Measurements from ENCODE around the gene C3orf22. TPM values are rescaled to one million over a fixed set of nuclear protein-coding genes. Genes with fewer than 3 reads are reported as not detected.
"Not testable (repeated sequence)": the region's sequence is repeated elsewhere in the genome, so short reads cannot be mapped to it uniquely, and the experiment has no call there.

The C3orf22 gene
- total and polyA plus RNA-seq, 2 experiments from 2014 or later, result not detected

DNA sequence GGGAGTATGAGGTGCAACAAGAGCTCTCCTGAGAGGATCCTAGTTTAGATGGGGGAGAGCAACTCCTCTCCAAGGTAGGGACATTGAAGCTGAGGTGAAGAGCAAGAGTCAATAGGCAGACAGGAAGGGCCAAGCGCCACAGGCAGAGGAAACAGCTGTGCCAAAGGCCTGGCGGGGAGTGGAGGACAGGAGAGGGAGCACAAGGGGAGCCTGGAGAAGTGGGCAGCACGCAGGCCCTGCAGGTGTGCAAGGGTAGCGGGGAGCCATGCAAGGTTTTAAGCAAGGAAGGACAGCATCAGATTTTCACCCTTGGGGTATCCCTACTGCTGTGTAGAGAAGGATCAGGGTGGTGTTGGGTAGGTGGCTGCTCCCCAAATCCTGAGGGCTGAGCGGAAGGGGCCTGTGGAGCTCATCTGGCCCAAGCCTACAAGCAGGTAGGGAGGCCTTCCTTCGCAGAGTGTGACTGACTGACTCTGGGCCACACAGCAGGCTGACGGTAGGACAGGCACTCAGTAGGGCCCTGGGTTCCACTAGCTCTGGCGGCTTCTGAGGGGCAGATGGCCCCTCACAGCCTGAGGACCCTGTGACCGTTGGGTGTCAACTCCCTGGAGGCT, 21.5 kb downstream of the C3orf22 start:
- Histone ChIP-seq H3K36me3 (no peaks in the 10 kb centered on the region), H3K9me3 (ENCODE audit: low read depth) (no peaks in the 10 kb centered on the region), H3K27me3 (peaks cover 29% of the 10 kb centered on the region), H3K4me1 (ENCODE audit: low read depth) (no peaks in the 10 kb centered on the region), H3K27ac (no peak overlapping the region), H3K4me3 (no peak overlapping the region)
- no peak for DNase-seq (ENCODE audit: low read depth in 1 of 2, low spot score in 1 of 2)
- TF ChIP-seq, protein P1, sequence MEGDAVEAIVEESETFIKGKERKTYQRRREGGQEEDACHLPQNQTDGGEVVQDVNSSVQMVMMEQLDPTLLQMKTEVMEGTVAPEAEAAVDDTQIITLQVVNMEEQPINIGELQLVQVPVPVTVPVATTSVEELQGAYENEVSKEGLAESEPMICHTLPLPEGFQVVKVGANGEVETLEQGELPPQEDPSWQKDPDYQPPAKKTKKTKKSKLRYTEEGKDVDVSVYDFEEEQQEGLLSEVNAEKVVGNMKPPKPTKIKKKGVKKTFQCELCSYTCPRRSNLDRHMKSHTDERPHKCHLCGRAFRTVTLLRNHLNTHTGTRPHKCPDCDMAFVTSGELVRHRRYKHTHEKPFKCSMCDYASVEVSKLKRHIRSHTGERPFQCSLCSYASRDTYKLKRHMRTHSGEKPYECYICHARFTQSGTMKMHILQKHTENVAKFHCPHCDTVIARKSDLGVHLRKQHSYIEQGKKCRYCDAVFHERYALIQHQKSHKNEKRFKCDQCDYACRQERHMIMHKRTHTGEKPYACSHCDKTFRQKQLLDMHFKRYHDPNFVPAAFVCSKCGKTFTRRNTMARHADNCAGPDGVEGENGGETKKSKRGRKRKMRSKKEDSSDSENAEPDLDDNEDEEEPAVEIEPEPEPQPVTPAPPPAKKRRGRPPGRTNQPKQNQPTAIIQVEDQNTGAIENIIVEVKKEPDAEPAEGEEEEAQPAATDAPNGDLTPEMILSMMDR (IDR thresholded peaks at IDR 0.05; ENCODE audit: low read depth, low read length), result no peak

DNA sequence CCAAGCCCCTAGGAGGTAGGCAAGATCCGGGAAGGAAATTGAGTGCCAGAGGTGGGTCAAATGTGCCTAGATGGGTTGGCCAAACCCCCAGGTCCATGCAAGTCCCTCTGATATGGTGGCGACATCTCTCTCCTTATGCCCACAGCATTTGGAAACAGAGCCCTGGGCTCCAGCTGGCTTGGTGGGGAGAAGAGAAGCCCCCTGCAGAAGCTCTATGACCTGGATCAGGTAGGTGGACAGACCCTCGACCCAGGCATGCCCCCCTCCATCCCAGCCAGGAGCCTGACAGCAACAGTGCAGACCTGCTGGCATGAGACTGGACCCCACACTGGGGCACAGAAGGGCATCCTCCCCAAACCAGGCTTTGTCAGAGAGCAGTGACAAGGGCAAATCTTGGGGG, 22.6 kb downstream of the C3orf22 start:
- H3K36me3 ChIP-seq, result no peaks in the 10 kb centered on the region
- no peak overlapping the region for H3K27ac ChIP-seq
- H3K27me3 ChIP-seq, result peaks cover 29% of the 10 kb centered on the region
- no peaks in the 10 kb centered on the region for H3K9me3 ChIP-seq (ENCODE audit: low read depth)
- H3K4me3 ChIP-seq, result no peak overlapping the region
- TF ChIP-seq, protein P1 (IDR thresholded peaks at IDR 0.05; ENCODE audit: low read depth, low read length), result no peak
- H3K4me1 ChIP-seq (ENCODE audit: low read depth), result no peaks in the 10 kb centered on the region
- no peak for DNase-seq (ENCODE audit: low read depth in 1 of 2, low spot score in 1 of 2)

DNA sequence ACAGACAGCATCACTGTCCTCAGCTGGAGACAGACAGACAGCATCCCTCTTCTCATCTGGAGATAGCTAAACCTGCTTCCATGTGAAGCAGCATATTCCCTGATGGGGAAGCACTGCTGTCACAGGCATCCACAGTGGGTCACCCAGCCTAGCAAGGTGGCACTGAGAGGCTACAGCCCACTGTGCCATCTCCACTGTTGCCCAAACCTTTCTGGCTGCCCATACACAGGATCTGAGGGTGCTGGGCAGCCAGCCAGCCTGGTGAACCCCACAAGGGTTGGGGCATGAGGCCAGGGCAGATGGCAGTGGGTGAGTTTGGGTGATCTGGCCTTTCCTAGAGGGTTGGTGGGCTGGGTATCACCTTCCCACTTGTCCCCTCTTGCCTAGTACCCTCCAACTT, 23.1 kb downstream of the C3orf22 start:
- no peaks in the 10 kb centered on the region for H3K4me1 ChIP-seq (ENCODE audit: low read depth)
- H3K4me3 ChIP-seq, result no peak overlapping the region
- H3K27ac ChIP-seq, result no peak overlapping the region
- TF ChIP-seq, protein P1 (IDR thresholded peaks at IDR 0.05; ENCODE audit: low read depth, low read length), result no peak
- DNase-seq (ENCODE audit: low read depth in 1 of 2, low spot score in 1 of 2), result no peak
- H3K9me3 ChIP-seq (ENCODE audit: low read depth), result no peaks in the 10 kb centered on the region
- H3K27me3 ChIP-seq, result peaks cover 29% of the 10 kb centered on the region
- H3K36me3 ChIP-seq, result no peaks in the 10 kb centered on the region

DNA sequence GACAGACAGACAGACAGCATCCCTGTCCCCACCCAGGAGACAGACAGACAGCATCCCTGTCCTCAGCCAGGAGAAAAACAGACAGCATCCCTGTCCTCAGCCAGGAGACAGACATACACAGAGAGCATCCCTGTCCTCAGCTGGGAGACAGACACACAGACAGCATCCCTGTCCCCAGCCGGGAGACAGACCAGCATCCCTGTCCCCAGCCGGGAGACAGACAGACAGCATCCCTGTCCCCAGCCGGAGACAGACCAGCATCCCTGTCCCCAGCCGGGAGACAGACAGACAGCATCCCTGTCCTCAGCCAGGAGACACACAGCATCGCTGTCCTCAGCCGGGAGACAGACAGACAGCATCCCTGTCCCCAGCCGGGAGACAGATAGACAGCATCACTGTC, 24.0 kb downstream of the C3orf22 start:
- not testable (repeated sequence) for H3K27ac ChIP-seq; DNase-seq (ENCODE audit: low read depth in 1 of 2, low spot score in 1 of 2); H3K4me1 ChIP-seq (ENCODE audit: low read depth); H3K9me3 ChIP-seq (ENCODE audit: low read depth); H3K36me3 ChIP-seq; H3K4me3 ChIP-seq
- peaks cover 29% of the 10 kb centered on the region for H3K27me3 ChIP-seq

DNA sequence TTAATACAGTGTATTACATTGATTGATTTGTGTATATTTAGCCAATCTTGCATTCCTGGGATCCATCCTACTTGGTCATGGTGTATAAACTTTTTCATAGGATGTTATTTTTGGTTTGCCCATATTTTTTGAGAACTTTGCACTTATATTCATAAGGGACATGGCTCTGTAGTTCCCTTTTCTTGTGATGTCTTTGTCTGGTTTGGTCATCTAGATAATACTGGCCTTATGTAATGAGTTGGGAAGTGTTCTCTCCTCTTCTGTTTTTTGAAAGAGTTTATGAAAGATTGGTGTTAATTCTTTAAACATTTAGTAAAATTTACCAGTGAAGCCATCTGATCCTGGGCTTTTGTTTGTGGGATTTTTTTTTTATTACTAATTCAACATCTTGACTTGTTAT, 25.2 kb downstream of the C3orf22 start:
- no peaks in the 10 kb centered on the region for H3K9me3 ChIP-seq (ENCODE audit: low read depth)
- H3K36me3 ChIP-seq, result no peaks in the 10 kb centered on the region
- no peak for DNase-seq (ENCODE audit: low read depth in 1 of 2, low spot score in 1 of 2)
- no peak overlapping the region for H3K27ac ChIP-seq
- no peak overlapping the region for H3K4me3 ChIP-seq
- TF ChIP-seq, protein P1 (IDR thresholded peaks at IDR 0.05; ENCODE audit: low read depth, low read length), result no peak
- H3K4me1 ChIP-seq (ENCODE audit: low read depth), result no peaks in the 10 kb centered on the region
- peaks cover 29% of the 10 kb centered on the region for H3K27me3 ChIP-seq

DNA sequence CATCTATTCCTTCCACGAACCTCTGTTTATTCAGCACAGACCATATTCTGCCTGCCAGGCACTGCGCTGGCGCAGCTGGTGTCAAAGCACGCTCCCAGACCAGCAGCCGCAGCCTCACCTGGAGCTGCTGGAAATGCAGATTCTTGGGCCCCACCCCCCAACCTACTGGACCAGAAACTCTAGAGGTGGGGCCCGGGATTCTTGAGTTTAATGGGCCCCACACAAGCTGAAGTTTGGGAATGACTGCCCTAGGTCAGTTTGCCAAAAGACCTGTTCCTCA, 27.7 kb downstream of the C3orf22 start:
- TF ChIP-seq, protein P1 (IDR thresholded peaks at IDR 0.05; ENCODE audit: low read depth, low read length), result no peak
- H3K27ac ChIP-seq, result no peak overlapping the region
- no peaks in the 10 kb centered on the region for H3K9me3 ChIP-seq (ENCODE audit: low read depth)
- H3K4me3 ChIP-seq, result no peak overlapping the region
- no peak for DNase-seq (ENCODE audit: low read depth in 1 of 2, low spot score in 1 of 2)
- H3K27me3 ChIP-seq, result peaks cover 25% of the 10 kb centered on the region
- no peaks in the 10 kb centered on the region for H3K4me1 ChIP-seq (ENCODE audit: low read depth)
- no peaks in the 10 kb centered on the region for H3K36me3 ChIP-seq

All from cardiac muscle cell (in vitro differentiated cells and primary cell).